Chondrocyte (in vitro differentiated cells): ENCODE measurements around the gene DOCK3. TPM values are rescaled to one million over a fixed set of nuclear protein-coding genes. Genes with fewer than 3 reads are reported as not detected.
"Not testable (repeated sequence)": the region's sequence is repeated elsewhere in the genome, so short reads cannot be mapped to it uniquely, and the experiment has no call there.

Source experiments
- DNase-seq: peaks from one replicate; pipeline ENCODE4 v3.0.0; 2021; ENCODE audit warnings: mixed read lengths, low spot score
- H3K27ac Mint-ChIP-seq: one replicate; pipeline ENCODE4 v1.8.0; 2021; ENCODE audit warnings: mild to moderate bottlenecking, moderate library complexity, mixed read lengths; ENCODE audit not compliant: unreplicated experiment
- H3K27me3 Mint-ChIP-seq: 2 replicates; pipeline ENCODE4 v1.8.0; 2021; ENCODE audit warnings: low read depth, mixed read lengths
- H3K36me3 Mint-ChIP-seq: 2 replicates; pipeline ENCODE4 v1.8.0; 2021; ENCODE audit warnings: low read depth, mixed read lengths
- H3K4me1 Mint-ChIP-seq: 2 replicates; pipeline ENCODE4 v1.8.0; 2021; ENCODE audit warnings: low read depth, mild to moderate bottlenecking, mixed read lengths
- H3K4me3 Mint-ChIP-seq: one replicate; pipeline ENCODE4 v1.8.0; 2021; ENCODE audit warnings: mild to moderate bottlenecking, moderate library complexity, mixed read lengths; ENCODE audit not compliant: unreplicated experiment
- H3K9me3 Mint-ChIP-seq: 2 replicates; pipeline ENCODE4 v1.8.0; 2021; ENCODE audit warnings: low read depth, mixed read lengths
- total RNA-seq: library from RNA; stranded (reverse); gene quantifications from 3 replicates; pipeline ENCODE4 v1.2.1, GENCODE V29; 2021
- TF ChIP-seq, protein P1 (sequence below): fragments of 200-600 bp; sonication (generic); IDR thresholded peaks from 2 replicates; pipeline ENCODE4 v1.5.0; 2021; ENCODE audit warnings: antibody characterized with exemption, mild to moderate bottlenecking, moderate library complexity

The DOCK3 gene
- total RNA-seq, 1 donor from 2014 or later: 0.25 TPM

DNA sequence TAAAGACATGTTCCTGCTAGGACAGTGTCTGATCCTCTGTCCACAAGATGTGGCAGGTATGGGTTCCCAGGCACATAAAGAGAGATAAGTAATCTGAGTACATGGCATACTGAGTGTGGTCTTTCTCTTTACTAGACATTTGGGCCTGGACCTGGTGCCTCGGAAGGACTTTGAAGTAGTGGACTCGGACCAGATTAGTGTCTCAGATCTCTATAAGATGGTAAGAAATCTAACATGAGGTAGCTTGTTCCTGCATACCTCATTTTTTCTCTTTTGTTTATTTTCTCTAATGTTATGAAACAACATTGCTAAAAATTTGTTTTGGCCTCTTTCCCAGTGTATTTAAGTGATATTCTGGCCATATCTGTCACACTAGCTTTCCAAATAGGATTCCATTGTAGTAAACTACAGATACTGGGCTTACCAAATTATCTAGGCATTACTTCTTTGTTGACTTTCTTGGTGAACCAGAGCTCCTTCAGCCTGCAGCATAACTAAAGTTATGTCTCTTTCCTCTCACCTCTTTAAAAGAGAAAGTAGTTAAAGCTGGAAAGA is 400.6 kb downstream of the DOCK3 start:
- H3K4me1 Mint-ChIP-seq: no peaks in the 10 kb centered on the region

DNA sequence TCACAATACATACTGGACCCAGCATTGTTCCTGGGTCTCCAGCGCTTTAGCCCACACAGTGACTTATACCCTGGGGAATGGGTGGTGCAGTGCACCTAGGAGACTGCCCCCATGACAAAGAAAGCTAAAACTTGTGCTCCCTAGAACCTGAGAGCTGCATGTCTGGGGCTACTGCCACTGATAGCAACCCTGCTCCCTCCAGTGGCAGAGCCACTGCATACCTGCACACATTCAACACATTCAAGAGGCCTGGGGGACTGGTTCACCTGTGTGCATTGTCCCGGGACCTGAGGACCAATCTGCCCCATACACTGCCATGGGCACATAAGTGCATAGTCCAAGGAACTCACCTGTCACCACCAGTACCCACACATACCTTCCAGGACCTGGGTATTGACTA is 407.6 kb downstream of the DOCK3 start:
- Mint-ChIP-seq H3K4me1 (no peaks in the 10 kb centered on the region), H3K4me3 (no peak overlapping the region), H3K36me3 (peaks cover 3% of the 10 kb centered on the region), H3K27ac (no peak overlapping the region), H3K9me3 (peaks cover 35% of the 10 kb centered on the region), H3K27me3 (no peaks in the 10 kb centered on the region)
- TF ChIP-seq, protein P1, sequence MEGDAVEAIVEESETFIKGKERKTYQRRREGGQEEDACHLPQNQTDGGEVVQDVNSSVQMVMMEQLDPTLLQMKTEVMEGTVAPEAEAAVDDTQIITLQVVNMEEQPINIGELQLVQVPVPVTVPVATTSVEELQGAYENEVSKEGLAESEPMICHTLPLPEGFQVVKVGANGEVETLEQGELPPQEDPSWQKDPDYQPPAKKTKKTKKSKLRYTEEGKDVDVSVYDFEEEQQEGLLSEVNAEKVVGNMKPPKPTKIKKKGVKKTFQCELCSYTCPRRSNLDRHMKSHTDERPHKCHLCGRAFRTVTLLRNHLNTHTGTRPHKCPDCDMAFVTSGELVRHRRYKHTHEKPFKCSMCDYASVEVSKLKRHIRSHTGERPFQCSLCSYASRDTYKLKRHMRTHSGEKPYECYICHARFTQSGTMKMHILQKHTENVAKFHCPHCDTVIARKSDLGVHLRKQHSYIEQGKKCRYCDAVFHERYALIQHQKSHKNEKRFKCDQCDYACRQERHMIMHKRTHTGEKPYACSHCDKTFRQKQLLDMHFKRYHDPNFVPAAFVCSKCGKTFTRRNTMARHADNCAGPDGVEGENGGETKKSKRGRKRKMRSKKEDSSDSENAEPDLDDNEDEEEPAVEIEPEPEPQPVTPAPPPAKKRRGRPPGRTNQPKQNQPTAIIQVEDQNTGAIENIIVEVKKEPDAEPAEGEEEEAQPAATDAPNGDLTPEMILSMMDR: no peak
- DNase-seq: no peak

More for the DNA sequence above, 400.6 kb downstream of the DOCK3 start:
- DNase-seq: no peak
- Mint-ChIP-seq H3K27ac (no peak overlapping the region), H3K4me3 (no peak overlapping the region), H3K27me3 (no peaks in the 10 kb centered on the region), H3K9me3 (no peaks in the 10 kb centered on the region), H3K36me3 (no peaks in the 10 kb centered on the region)
- TF ChIP-seq, protein P1: no peak

DNA sequence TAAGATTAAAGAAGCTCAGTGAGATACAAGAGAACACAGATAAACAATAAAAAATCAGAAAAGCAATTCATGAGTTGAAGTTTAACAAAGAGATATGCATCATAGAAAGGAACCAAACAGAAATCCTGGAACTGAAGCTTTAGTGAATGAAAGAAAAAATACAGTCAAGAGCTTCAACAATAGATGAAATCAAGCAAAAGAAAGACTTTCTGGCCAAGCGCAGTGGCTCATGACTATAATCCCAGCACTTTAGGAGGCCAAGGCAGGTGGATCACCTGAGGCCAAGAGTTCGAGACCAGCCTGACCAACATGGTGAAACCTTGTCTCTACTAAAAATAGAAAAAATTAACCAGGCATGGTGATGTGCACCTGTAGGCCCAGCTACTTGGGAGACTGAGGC is 408.8 kb downstream of the DOCK3 start:
- Mint-ChIP-seq H3K9me3 (peaks cover 35% of the 10 kb centered on the region), H3K4me3 (no peak overlapping the region), H3K27ac (no peak overlapping the region), H3K36me3 (peaks cover 3% of the 10 kb centered on the region), H3K27me3 (no peaks in the 10 kb centered on the region), H3K4me1 (no peaks in the 10 kb centered on the region)
- DNase-seq: no peak
- TF ChIP-seq, protein P1: no peak

DNA sequence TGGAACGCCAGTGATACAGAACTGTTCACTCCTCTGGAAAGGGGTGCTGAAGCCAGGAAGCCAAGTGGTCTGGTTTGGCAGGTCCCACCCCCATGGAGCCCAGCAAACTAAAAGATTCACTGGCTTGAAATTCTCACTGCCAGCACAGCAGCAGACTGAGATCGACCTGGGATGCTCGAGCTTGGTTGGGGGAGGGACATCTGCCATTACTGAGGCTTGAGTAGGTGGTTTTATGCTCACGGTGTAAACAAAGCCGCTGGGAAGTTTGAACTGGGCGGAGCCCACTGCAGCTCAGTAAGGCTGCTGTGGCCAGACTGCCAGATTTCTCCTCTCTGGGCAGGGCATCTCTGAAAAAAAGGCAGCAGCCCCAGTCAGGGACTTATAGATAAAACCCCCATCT is 417.4 kb downstream of the DOCK3 start:
- H3K36me3 Mint-ChIP-seq, H3K27ac Mint-ChIP-seq, H3K4me1 Mint-ChIP-seq, H3K9me3 Mint-ChIP-seq, DNase-seq, H3K4me3 Mint-ChIP-seq: not testable (repeated sequence)
- peaks cover 18% of the 10 kb centered on the region for H3K27me3 Mint-ChIP-seq

DNA sequence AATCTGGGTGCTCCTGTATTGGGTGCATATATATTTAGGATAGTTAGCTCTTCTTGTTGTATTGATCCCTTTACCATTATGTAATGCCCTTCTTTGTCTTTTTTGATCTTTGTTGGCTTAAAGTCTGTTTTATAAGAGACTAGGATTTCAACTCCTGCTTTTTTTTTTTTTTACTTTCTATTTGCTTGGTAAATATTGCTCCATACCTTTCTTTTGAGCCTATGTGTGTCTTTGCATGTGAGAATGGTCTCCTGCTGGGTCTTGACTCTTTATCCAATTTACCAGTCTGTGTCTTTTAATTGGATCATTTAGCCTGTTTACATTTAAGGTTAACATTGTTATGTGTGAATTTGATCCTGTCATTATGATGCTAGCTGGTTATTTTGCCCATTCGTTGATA is 420.1 kb downstream of the DOCK3 start:
- not testable (repeated sequence) for H3K36me3 Mint-ChIP-seq, H3K9me3 Mint-ChIP-seq, H3K4me1 Mint-ChIP-seq, H3K27ac Mint-ChIP-seq, H3K4me3 Mint-ChIP-seq, DNase-seq
- H3K27me3 Mint-ChIP-seq: peaks cover 18% of the 10 kb centered on the region

DNA sequence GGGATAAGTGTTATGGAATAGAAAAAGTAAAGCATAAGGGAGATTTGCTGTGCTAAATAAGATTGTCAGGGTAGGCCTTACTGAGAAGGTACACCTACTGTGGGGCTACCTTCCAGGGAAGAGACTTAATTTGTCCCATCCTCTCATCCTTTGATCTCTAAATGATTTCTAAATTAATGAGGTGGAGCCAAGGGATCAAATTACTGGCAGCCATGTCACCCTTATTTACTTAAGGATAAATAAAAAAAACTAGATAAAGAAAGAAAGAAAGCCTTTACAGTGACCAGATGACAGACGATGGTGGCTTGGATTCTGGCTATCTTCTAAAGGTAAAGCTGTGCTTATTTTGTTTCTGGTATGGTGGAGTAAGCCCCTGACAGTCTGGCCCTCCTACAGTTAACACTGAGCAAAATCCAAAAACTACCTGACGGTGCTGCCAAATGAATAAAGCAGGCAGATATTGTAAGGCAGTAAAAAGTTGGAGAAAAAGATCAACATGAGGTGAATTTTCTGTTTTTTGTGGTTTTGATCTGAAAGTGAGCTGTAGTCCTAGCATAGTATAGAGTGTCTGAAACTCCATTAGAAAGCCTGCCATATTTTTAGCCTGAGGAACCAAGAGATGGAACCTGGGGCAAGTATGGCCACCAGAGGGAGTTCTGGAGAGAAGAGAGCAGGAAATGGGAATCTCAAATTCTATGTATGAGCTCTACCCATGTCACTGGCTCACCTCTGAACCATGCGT is 425.2 kb downstream of the DOCK3 start:
- Mint-ChIP-seq H3K9me3 (peaks cover 2% of the 10 kb centered on the region), H3K4me3 (no peak overlapping the region), H3K36me3 (peaks cover 1% of the 10 kb centered on the region), H3K4me1 (peaks cover 7% of the 10 kb centered on the region), H3K27me3 (peaks cover 11% of the 10 kb centered on the region), H3K27ac (no peak overlapping the region)
- TF ChIP-seq, protein P1: peak; percentile 85
- no peak for DNase-seq
